IMR-90 (cell line): Measurements from ENCODE around the gene MB21D2.

Experiments
- BHLHE40 ChIP-seq: fragments of 150-350 bp; IDR thresholded peaks from 2 replicates; pipeline ENCODE4 v1.6.1; 2016; ENCODE audit warnings: mild to moderate bottlenecking, low read depth, low read length
- CEBPB ChIP-seq: IDR thresholded peaks from 2 replicates; pipeline ENCODE4 v1.6.1; 2012; ENCODE audit warnings: low read depth, low read length, improper control_type of control experiment
- CHD1 ChIP-seq: IDR thresholded peaks from 2 replicates; pipeline ENCODE4 v1.6.1; 2012; ENCODE audit warnings: low read depth, low read length, improper control_type of control experiment
- CTCF ChIP-seq: conservative IDR thresholded peaks from 2 replicates; pipeline ENCODE4 v1.5.1; 2012; ENCODE audit warnings: mild to moderate bottlenecking, low read depth, low read length, improper control_type of control experiment
- ELK1 ChIP-seq: fragments of 150-350 bp; IDR thresholded peaks from 2 replicates; pipeline ENCODE4 v1.6.1; 2016; ENCODE audit warnings: low read depth, mild to moderate bottlenecking, low read length, moderate library complexity, borderline replicate concordance
- FOS ChIP-seq: fragments of 150-350 bp; IDR thresholded peaks from 2 replicates; pipeline ENCODE4 v1.6.1; 2016; ENCODE audit warnings: low read depth, low read length
- MAFK ChIP-seq: IDR thresholded peaks from 2 replicates; pipeline ENCODE4 v1.6.1; 2012; ENCODE audit warnings: low read depth, low read length, improper control_type of control experiment
- MAZ ChIP-seq: IDR thresholded peaks from 2 replicates; pipeline ENCODE4 v1.6.1; 2012; ENCODE audit warnings: low read depth, mild to moderate bottlenecking, low read length, improper control_type of control experiment, moderate library complexity, borderline replicate concordance
- POLR2A ChIP-seq: IDR thresholded peaks from 2 replicates; pipeline ENCODE4 v1.6.1; 2012; ENCODE audit warnings: mild to moderate bottlenecking, low read depth, low read length
- RAD21 ChIP-seq: IDR thresholded peaks from 2 replicates; pipeline ENCODE4 v1.6.1; 2012; ENCODE audit warnings: low read length, improper control_type of control experiment
- RCOR1 ChIP-seq: IDR thresholded peaks from 2 replicates; pipeline ENCODE4 v1.6.1; 2012; ENCODE audit warnings: mild to moderate bottlenecking, low read length, improper control_type of control experiment; ENCODE audit not compliant: insufficient replicate concordance
- RFX5 ChIP-seq: IDR thresholded peaks from 2 replicates; pipeline ENCODE4 v1.8.0; 2012; ENCODE audit warnings: low read depth, mild to moderate bottlenecking, low read length, moderate library complexity
- SMC3 ChIP-seq: fragments of 150-350 bp; IDR thresholded peaks from 2 replicates; pipeline ENCODE4 v1.6.1; 2016; ENCODE audit warnings: low read depth, mild to moderate bottlenecking, antibody characterized with exemption, low read length, moderate library complexity
- USF2 ChIP-seq: fragments of 150-350 bp; IDR thresholded peaks from 2 replicates; pipeline ENCODE4 v1.6.1; 2017; ENCODE audit warnings: mild to moderate bottlenecking, antibody characterized with exemption, low read length, low read depth

GRCh38 chr3:192834428-192834827, 83.2 kb downstream of the MB21D2 start:
- TF ChIP-seq POLR2A = no peak
- no peak for TF ChIP-seq RCOR1
- no peak for TF ChIP-seq CEBPB
- no peak for TF ChIP-seq CTCF
- no peak for TF ChIP-seq BHLHE40
- TF ChIP-seq RFX5 = no peak
- TF ChIP-seq MAZ = no peak
- no peak for TF ChIP-seq ELK1
- TF ChIP-seq SMC3 = no peak
- no peak for TF ChIP-seq USF2
- TF ChIP-seq CHD1 = no peak
- TF ChIP-seq MAFK = no peak
- TF ChIP-seq RAD21 = no peak
- TF ChIP-seq FOS = no peak
